OCI-LY3 (cell line): ENCODE data around the gene NDE1.

Experiments
- H2AFZ ChIP-seq: fragments of 200-600, 300-600 bp; shearing (Covaris generic); 2 replicates; pipeline ENCODE4 v1.6.0; 2014; ENCODE audit warnings: antibody characterized with exemption, low read depth, low read length
- H3K27ac ChIP-seq: fragments of 200-600, 300-600 bp; sonication (generic); 2 replicates; pipeline ENCODE4 v1.5.1; 2014; ENCODE audit warnings: mild to moderate bottlenecking, low read length, moderate library complexity, mixed read lengths
- H3K27me3 ChIP-seq: fragments of 200-600, 300-600 bp; sonication (generic); 2 replicates; pipeline ENCODE4 v1.6.1; 2014; ENCODE audit warnings: low read depth, low read length, mixed read lengths
- H3K36me3 ChIP-seq: fragments of 200-600, 300-600 bp; sonication (generic); replicated peaks from 2 replicates; pipeline ENCODE3; 2014; ENCODE audit warnings: low read depth, low read length, mixed read lengths
- H3K4me1 ChIP-seq: fragments of 300-600, 200-600 bp; sonication (generic); 2 replicates; pipeline ENCODE4 v1.6.1; 2014; ENCODE audit warnings: low read length, mixed read lengths
- H3K4me2 ChIP-seq: fragments of 200-600, 300-600 bp; sonication (generic); 2 replicates; pipeline ENCODE4 v1.6.1; 2014; ENCODE audit warnings: low read length, mixed read lengths
- H3K4me3 ChIP-seq: fragments of 300-600, 200-600 bp; sonication (generic); 2 replicates; pipeline ENCODE4 v1.5.1; 2014; ENCODE audit warnings: antibody characterized with exemption, mild to moderate bottlenecking, low read length, moderate library complexity
- H3K79me2 ChIP-seq: fragments of 300-600, 200-600 bp; shearing (Covaris generic); 2 replicates; pipeline ENCODE4 v1.6.1; 2014; ENCODE audit warnings: mild to moderate bottlenecking, low read length, mixed read lengths
- H3K9ac ChIP-seq: fragments of 300-600, 200-600 bp; shearing (Covaris generic); 2 replicates; pipeline ENCODE4 v1.6.0; 2014; ENCODE audit warnings: mild to moderate bottlenecking, low read length, moderate library complexity
- H3K9me3 ChIP-seq: fragments of 200-600, 300-600 bp; shearing (Covaris generic); 2 replicates; pipeline ENCODE4 v1.6.1; 2014; ENCODE audit warnings: low read length, mixed read lengths; ENCODE audit not compliant: insufficient read depth
- H4K20me1 ChIP-seq: fragments of 200-600, 300-600 bp; sonication (generic); 2 replicates; pipeline ENCODE4 v1.6.1; 2016; ENCODE audit warnings: low read length, mixed read lengths; ENCODE audit not compliant: insufficient read depth
- EZH2phosphoT487 ChIP-seq: fragments of 200-600 bp; shearing (Covaris generic); IDR thresholded peaks from 2 replicates; pipeline ENCODE4 v1.6.1; 2018; ENCODE audit warnings: antibody characterized with exemption, mixed run types, low read depth
- TF ChIP-seq, protein P1 (sequence below): fragments of 200-600, 300-600 bp; sonication (generic); IDR thresholded peaks from 2 replicates; pipeline ENCODE4 v1.5.1; 2014; ENCODE audit warnings: antibody characterized with exemption, low read length, low read depth

The NDE1 gene

DNA sequence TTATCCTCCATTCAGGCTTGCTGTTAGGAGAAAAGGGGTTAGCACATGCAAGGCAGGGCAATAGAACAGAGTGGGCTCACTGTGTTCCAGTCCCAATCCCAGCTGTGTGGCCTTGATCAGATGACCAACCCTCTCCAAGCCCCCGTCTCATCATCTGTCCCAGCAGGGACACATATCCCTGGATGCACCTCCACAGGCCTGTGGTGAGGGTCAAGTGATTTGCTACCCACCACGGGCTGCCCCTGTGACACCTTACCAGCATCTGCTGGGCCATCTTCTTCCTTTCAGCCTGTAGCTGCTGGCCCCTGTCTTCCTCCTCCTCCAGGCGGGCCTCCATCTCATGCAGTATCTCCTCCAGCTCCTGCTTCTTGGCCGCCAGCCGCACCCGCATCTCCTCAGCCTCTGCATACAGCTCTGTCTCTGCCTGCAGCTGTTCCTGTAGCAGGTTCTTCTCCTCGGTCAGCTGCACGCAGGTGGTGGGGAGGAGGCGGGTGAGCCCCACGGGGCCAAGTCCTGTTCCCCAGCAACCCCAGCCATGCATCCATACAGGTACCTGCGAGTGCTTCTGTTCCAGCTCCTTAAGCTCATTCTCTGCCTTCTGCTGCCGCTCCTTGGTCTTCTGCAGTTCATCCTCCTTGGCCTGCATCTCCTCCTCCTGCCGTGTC is 91.3 kb downstream of the NDE1 start:
- no peak overlapping the region for H3K4me2 ChIP-seq
- H3K4me1 ChIP-seq, result no peaks in the 10 kb centered on the region

GRCh38 chr16:15742716-15743115 is 92.7 kb downstream of the NDE1 start:
- H3K4me2 ChIP-seq, result no peak overlapping the region
- H4K20me1 ChIP-seq, result no peaks in the 10 kb centered on the region
- no peak overlapping the region for H3K27ac ChIP-seq
- H3K27me3 ChIP-seq, result no peaks in the 10 kb centered on the region
- no peak overlapping the region for H3K9ac ChIP-seq
- no peaks in the 10 kb centered on the region for H3K79me2 ChIP-seq
- H3K4me1 ChIP-seq, result no peaks in the 10 kb centered on the region
- H3K9me3 ChIP-seq, result no peaks in the 10 kb centered on the region
- peaks cover 6% of the 10 kb centered on the region for H3K36me3 ChIP-seq
- H2AFZ ChIP-seq, result no peak overlapping the region
- TF ChIP-seq, protein P1, sequence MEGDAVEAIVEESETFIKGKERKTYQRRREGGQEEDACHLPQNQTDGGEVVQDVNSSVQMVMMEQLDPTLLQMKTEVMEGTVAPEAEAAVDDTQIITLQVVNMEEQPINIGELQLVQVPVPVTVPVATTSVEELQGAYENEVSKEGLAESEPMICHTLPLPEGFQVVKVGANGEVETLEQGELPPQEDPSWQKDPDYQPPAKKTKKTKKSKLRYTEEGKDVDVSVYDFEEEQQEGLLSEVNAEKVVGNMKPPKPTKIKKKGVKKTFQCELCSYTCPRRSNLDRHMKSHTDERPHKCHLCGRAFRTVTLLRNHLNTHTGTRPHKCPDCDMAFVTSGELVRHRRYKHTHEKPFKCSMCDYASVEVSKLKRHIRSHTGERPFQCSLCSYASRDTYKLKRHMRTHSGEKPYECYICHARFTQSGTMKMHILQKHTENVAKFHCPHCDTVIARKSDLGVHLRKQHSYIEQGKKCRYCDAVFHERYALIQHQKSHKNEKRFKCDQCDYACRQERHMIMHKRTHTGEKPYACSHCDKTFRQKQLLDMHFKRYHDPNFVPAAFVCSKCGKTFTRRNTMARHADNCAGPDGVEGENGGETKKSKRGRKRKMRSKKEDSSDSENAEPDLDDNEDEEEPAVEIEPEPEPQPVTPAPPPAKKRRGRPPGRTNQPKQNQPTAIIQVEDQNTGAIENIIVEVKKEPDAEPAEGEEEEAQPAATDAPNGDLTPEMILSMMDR, result no peak
- TF ChIP-seq EZH2phosphoT487, result no peak
- no peak overlapping the region for H3K4me3 ChIP-seq

More for the DNA sequence above, 91.3 kb downstream of the NDE1 start:
- TF ChIP-seq, protein P1, result no peak
- no peak for TF ChIP-seq EZH2phosphoT487
- Histone ChIP-seq H3K36me3 (peaks cover 6% of the 10 kb centered on the region), H2AFZ (no peak overlapping the region), H3K9me3 (no peaks in the 10 kb centered on the region), H3K4me3 (no peak overlapping the region), H3K9ac (no peak overlapping the region), H3K27me3 (no peaks in the 10 kb centered on the region), H3K79me2 (no peaks in the 10 kb centered on the region), H4K20me1 (no peaks in the 10 kb centered on the region), H3K27ac (no peak overlapping the region)

GRCh38 chr16:15743657-15744056 is 93.6 kb downstream of the NDE1 start:
- H3K27me3 ChIP-seq, result no peaks in the 10 kb centered on the region
- H3K27ac ChIP-seq, result no peak overlapping the region
- TF ChIP-seq EZH2phosphoT487, result no peak
- TF ChIP-seq, protein P1, result no peak
- no peak overlapping the region for H2AFZ ChIP-seq
- H3K4me2 ChIP-seq, result no peak overlapping the region
- H3K4me1 ChIP-seq, result no peaks in the 10 kb centered on the region
- H3K9me3 ChIP-seq, result no peaks in the 10 kb centered on the region
- peaks cover 6% of the 10 kb centered on the region for H3K36me3 ChIP-seq
- H4K20me1 ChIP-seq, result no peaks in the 10 kb centered on the region
- no peak overlapping the region for H3K4me3 ChIP-seq
- no peaks in the 10 kb centered on the region for H3K79me2 ChIP-seq
- H3K9ac ChIP-seq, result no peak overlapping the region

- H3K4me3 ChIP-seq, result no peak overlapping the region
- H3K79me2 ChIP-seq, result no peaks in the 10 kb centered on the region
- H3K27me3 ChIP-seq, result no peaks in the 10 kb centered on the region
- H2AFZ ChIP-seq, result no peak overlapping the region
- TF ChIP-seq EZH2phosphoT487, result no peak
- TF ChIP-seq, protein P1, result no peak
- H3K4me2 ChIP-seq, result no peak overlapping the region
- no peaks in the 10 kb centered on the region for H3K9me3 ChIP-seq
- H3K36me3 ChIP-seq, result no peaks in the 10 kb centered on the region
- H3K4me1 ChIP-seq, result no peaks in the 10 kb centered on the region
- no peak overlapping the region for H3K9ac ChIP-seq
- H3K27ac ChIP-seq, result no peak overlapping the region
- no peaks in the 10 kb centered on the region for H4K20me1 ChIP-seq
Observed at GRCh38 chr16:15746332-15746731, 96.3 kb downstream of the NDE1 start.
